ENCODE data around the gene SESN1.

The SESN1 gene

DNA sequence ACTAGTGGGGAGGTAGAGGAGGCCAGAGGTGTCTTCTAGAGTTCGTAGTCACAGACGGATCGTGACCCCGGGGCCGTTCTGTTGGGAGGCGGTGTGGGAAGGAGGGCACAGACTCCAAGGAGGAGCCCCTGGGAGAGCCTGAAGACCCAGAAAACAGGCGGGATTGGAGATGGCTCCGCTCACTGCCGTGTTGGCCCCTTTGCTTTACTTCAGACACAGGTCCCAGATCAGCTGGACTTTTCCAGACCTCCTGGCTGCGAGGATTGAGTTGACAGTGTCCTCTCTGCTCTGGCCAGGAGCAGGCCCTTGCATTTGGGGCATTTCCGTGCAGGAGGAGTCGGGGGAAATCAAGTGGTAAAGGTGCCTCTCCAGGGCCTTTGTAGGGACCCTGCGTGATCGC lies 133.6 kb downstream of the SESN1 start:
- no peak for DNase-seq (ENCODE audit: low read depth)

- DNase-seq (ENCODE audit: low read depth): no peak
These were observed 134.0 kb downstream of the SESN1 start for GRCh38 chr6:108960601-108961000.

GRCh38 chr6:108959972-108960582 lies 134.6 kb downstream of the SESN1 start:
- no peak for DNase-seq (ENCODE audit: low read depth)

DNA sequence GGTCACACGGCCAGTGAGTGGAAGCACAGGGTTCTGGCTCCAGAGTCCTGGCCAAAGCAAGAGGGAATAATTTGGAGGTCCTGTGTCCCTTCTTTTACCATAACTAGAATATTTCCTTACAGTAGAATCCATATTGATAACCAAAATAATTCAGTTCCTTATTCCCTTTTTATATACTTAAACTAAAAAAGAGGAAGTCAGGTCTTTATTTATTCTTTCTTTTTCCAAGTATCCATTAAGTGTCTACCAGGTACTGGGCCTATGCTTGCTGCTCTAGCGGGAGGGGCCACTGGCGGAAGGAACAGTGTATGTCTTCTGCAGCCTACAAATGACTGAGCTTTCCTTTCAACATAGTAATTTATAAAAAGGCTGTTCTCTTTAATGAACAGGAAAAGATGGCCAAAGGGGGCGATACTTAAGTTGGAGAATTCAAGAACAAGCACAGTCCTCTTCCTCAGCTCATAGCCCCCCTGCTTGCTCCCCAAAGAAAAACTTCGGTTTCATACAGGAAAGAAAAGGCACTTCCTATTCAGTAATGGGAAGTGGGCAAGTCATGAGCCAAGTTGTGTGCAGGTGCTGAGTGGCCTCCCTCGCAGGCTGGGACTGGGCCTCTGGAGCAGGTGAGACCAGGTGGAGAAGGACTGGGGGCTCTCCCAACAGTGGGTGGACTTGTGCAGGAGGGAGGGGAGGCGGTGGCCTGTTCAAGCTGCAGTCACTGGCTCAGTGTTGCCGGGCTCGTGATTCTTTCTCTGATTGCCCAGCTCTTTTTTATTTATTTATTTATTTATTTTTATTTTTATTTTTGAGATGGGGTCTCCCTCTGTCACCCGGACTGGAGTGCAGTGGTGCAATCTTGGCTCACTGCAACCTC lies 135.5 kb downstream of the SESN1 start:
- no peak for DNase-seq (ENCODE audit: low read depth)

DNA sequence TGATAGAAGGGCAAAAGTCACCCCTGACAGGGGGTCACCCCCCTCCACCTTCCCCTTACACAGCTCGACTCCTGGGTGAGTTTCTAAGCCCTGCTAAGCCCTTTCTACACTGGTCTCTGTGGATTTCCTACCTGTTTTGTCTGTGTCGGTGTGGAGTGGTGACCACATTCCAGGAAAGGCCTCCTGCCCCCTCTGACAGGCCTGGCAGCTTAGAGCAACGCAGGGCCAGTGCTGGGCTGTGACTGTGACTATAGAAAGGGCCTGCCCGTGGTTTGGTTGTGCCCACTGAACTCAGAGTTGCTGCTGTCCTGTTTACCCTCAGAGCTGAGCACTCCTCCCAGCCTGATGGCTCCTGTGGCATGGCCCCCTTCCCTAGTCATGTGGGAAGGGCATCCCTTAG lies 137.4 kb downstream of the SESN1 start:
- DNase-seq (ENCODE audit: low read depth): no peak

DNA sequence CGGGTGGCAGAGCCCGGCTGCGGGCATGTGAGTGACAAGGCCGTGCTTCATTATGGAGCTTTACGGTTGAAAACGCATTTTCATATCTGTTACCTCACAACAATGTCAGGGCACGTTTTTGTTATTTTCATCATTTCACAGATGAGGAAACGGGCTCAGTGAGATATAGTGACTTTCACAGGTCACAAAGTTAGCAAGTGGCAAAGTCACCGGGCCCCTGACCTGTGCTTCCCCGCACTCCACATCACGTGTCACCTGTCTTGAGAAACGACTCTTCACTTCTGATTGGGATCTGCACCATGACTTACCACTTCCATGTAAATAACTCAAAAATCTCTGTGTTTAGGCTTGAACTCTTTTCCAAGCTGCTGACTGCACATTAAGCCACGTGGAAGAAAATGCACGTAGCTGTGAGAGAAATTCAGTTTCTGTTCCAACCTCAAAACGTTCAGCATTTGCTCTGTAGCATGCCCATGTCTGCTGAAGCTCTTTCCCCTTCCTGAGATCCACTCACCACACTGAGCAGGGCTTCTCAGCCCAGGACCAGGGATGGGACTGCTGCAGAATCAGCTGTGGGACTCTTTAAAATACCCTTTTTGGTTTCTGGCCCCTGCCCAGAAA lies 139.2 kb downstream of the SESN1 start:
- DNase-seq (ENCODE audit: low read depth): no peak

GRCh38 chr6:108953681-108954080 lies 141.0 kb downstream of the SESN1 start:
- DNase-seq (ENCODE audit: low read depth): no peak

- no peak for DNase-seq (ENCODE audit: low read depth)
These were observed 141.7 kb downstream of the SESN1 start for GRCh38 chr6:108952776-108953486.

GRCh38 chr6:108951351-108951953 lies 143.2 kb downstream of the SESN1 start:
- peak; percentile 43 for DNase-seq (ENCODE audit: low read depth)

GRCh38 chr6:108948181-108948661 lies 146.4 kb downstream of the SESN1 start:
- DNase-seq (ENCODE audit: low read depth): no peak

GRCh38 chr6:108947114-108947854 lies 147.4 kb downstream of the SESN1 start:
- DNase-seq (ENCODE audit: low read depth): peak; percentile 73

GRCh38 chr6:108946695-108947094 lies 148.0 kb downstream of the SESN1 start:
- DNase-seq (ENCODE audit: low read depth): peak; percentile 21

- DNase-seq (ENCODE audit: low read depth): peak; percentile 64
These were observed 148.9 kb downstream of the SESN1 start for GRCh38 chr6:108945681-108946159.

DNA sequence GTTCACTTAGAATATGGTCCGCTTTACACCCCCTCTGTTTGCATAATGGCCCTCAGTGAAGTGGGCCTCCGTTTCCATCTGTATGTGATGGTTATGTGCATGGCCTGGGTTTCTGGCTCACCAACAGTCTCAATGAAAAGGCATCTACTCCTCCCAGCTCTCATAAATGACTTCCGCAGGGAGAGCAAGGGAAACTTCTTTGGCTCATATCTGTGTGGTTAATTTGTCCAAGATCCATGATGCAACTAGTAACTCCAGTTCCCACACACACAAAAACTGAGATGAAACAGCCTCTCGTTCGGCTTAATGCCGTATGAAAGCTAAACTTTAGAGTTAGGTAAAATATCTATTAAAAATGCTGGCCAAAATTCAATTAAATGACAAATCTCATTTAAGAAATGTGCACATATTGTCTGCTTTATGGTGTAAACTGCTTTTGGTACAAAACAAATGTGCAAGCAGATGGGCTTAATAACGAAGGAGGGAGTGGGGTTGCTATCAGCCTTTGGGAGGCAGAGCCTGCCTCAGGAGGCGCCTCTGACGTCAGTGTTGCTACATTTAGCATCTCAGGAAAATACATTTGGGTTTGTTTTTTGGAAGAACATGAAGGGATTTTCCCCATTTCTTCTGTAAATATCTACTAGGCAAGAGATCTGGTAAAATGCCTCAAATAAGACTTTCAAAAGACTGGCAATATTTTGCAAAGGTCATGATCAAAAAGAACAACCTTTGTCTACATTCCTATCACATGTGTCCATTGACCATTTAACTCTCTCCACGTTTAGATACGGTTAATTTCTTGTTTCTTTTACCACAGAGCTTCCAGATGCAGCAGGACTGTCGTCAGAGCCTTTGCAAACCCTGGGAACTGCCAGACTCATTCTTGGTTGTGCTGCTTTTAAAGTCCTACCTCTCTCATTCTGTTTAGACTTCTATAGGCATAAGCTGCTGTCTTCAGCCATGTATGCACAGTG lies 149.7 kb downstream of the SESN1 start:
- DNase-seq (ENCODE audit: low read depth): peak; percentile 94

- DNase-seq (ENCODE audit: low read depth): no peak
These were observed 150.6 kb downstream of the SESN1 start for GRCh38 chr6:108944071-108944470.

DNA sequence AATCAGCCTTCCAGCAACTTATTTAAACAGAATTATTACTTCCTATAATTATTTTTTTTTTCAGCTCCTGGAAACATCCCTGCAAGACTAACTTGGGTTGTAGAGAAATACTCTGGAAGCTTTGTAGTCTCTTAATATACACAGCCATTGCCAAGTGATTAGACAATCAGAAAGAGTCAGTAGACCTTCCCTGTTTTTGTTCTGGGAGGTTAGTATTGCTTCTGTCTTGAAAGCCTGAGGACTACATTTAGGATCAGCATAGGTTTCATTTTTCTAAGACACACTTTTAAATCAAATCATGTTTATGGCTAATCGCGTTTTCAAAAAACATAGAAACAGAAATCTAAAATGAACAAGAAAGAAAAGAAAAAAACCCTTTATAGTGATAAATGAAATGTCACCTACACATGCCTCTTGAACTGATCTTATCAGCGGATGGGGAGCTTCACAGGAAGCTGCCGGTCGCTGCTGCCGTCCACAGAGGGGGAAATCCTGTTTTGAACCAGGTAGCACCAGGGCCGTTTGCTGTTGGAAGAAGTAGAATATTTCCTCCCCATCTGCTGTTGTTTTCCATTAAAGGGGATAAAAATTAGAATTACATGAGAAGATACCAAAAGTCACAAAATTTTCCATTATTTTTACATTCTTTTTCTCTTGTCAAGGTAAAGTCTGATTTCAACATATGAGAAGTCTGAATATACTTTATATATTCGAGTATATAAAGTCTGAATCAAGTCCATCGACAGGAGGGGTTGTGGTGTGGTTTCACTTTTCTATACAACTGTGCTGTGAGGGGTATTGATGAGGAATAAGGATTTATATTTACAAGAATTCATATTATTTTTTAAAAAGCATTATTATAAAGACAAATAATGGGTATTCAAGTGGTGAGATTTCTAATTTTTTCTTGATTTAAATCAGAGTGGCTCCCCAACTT lies 151.8 kb downstream of the SESN1 start:
- no peak for DNase-seq (ENCODE audit: low read depth)

DNA sequence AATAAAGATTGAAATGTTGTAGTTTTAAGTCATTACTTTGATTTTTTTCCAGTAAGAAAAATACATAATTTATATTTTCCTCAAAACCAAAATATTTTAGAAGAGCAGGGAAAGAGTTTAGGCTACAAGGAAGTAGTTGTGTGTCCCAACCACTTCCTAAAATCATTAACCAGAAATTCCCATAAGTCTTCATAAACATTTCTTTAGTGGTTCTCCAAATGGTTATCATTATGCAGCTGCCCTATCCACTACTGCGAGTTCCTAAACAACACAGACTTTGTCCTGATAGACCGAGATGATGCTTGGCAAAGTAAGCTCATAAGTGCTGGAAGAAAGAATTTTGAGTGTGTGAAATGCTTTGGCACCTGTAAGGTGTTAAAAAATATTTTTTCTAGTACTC lies 152.8 kb downstream of the SESN1 start:
- DNase-seq (ENCODE audit: low read depth): peak; percentile 21

- DNase-seq (ENCODE audit: low read depth): no peak
These were observed 153.4 kb downstream of the SESN1 start for GRCh38 chr6:108941281-108941680.

DNA sequence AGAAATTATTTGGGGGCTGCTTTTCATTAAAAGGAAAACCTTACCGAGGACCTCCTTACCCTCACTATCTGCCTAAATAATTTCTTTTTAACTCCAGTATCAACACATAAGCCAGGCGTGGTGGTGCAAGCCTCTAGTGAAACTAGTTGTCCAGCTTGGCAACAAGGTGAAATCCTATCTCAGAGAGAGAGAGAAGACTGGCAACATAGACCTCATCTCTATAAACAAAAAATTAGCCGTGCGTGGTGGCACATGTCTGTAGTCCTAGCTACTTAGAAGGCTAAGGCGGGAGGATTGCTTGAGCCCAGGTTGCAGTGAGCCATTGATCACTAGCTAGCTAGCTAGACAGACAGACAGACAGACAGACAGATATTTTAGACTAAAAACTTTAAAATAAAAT lies 153.9 kb downstream of the SESN1 start:
- DNase-seq (ENCODE audit: low read depth): no peak
